ENCODE results near the gene TECPR2. TPM values are rescaled to one million over a fixed set of nuclear protein-coding genes. Genes with fewer than 3 reads are reported as not detected.

TECPR2 gene
- total and polyA plus RNA-seq, 2 of the 13 experiments (the other 11 are each of a cell fraction or from before 2014, with no cell fraction given): 3.5 to 5.7 TPM

- Histone ChIP-seq H3K4me1 (ENCODE audit: insufficient read depth, low read length) (0 out of 2 replicates have a peak, but pooled peaks cover 7% of the 10 kb centered on the region), H3K9me3 (ENCODE audit: low read length) (no peaks in the 10 kb centered on the region), H4K20me1 (ENCODE audit: insufficient read depth, low read length) (no peaks in the 10 kb centered on the region), H3K27ac (ENCODE audit: extremely low read length, insufficient read depth, low read length) (no peak overlapping the region), H3K9ac (ENCODE audit: insufficient read depth, low read depth, low read length) (no peak overlapping the region), H3K79me2 (ENCODE audit: insufficient read depth, low read length) (no peaks in the 10 kb centered on the region), H3K36me3 (replicated peaks in 1 of 2; ENCODE audit: control insufficient read depth in 1 of 2, insufficient read depth in 2 of 2, low read length in 2 of 2) (0 out of 5 replicates have a peak, but pooled peaks cover 0 to 8% of the 10 kb centered on the region in 2 experiments), H3K4me2 (ENCODE audit: low read depth, low read length) (no peak overlapping the region), H2AFZ (ENCODE audit: low read length) (no peak overlapping the region), H3K4me3 (replicated peaks in 1 of 3; ENCODE audit: insufficient read depth in 1 of 3, low read depth in 2 of 3, low read length in 3 of 3) (no peak overlapping the region), H3K27me3 (ENCODE audit: control insufficient read depth in 1 of 2, insufficient read depth in 2 of 2, low read length in 2 of 2) (no peaks in the 10 kb centered on the region)
- FAIRE-seq: no peak
- WGBS (ENCODE audit: low lambda C conversion rate): 96% methylated on average over 10 of the region's 10 CpGs
- in situ Hi-C loops (cut with HindIII; ENCODE audit: extremely low pct_ligation_motif_present, low pct_unique_long_range_greater_than_20kb): no loop called here
- ChIA-PET CTCF (ENCODE audit: low intra/inter-chr PET ratio, low total read pairs) (no interaction called here), POLR2A (no interaction called here)
- intact Hi-C loops (cut with micrococcal nuclease; ENCODE audit: unreplicated experiment): no loop called here
- no peak for DNase-seq (ENCODE audit: low spot score)
- no peak for ATAC-seq
- BruUV-seq (replicated peaks): no TSS peak
- TF ChIP-seq GFI1 (CRISPR knock-in tag; IDR thresholded peaks at IDR 0.05; ENCODE audit: borderline replicate concordance) (no peak), ZNF619 (CRISPR knock-in tag; IDR thresholded peaks at IDR 0.05) (no peak), PBX3 (CRISPR knock-in tag; IDR thresholded peaks at IDR 0.05; ENCODE audit: borderline replicate concordance) (no peak), SRSF1 (optimal IDR thresholded peaks at IDR 0.05; ENCODE audit: low read depth, low read length) (no peak), HMGA1 (CRISPR knock-in tag; conservative IDR thresholded peaks at IDR 0.05) (no peak), SOX6 (IDR thresholded peaks at IDR 0.05) (no peak), SOX6 (CRISPR knock-in tag; IDR thresholded peaks at IDR 0.05) (no peak), DR1 (CRISPR knock-in tag; IDR thresholded peaks at IDR 0.05) (no peak), ZNF510 (CRISPR knock-in tag; IDR thresholded peaks at IDR 0.05; ENCODE audit: low read depth) (no peak), PRDM15 (CRISPR knock-in tag; IDR thresholded peaks at IDR 0.05) (no peak), ZNF318 (CRISPR knock-in tag; IDR thresholded peaks at IDR 0.05) (no peak), NPAS2 (CRISPR knock-in tag; IDR thresholded peaks at IDR 0.05; ENCODE audit: borderline replicate concordance) (no peak), TCF7L2 (IDR thresholded peaks at IDR 0.05; ENCODE audit: low read depth, low read length) (no peak)
Observed at GRCh38 chr14:102424923-102425322, 62.2 kb downstream of the TECPR2 start.
